Raji (cell line): ENCODE results near the gene KRT86.

Source experiments
- POLR2A ChIP-seq: IDR thresholded peaks from 2 replicates; pipeline ENCODE4 v1.6.1; 2011; ENCODE audit warnings: low read depth, low read length, control low read depth; ENCODE audit not compliant: insufficient read depth

The KRT86 gene

GRCh38 chr12:52270541-52271070 is 3.8 kb upstream of the KRT86 start:
- TF ChIP-seq POLR2A, result no peak

DNA sequence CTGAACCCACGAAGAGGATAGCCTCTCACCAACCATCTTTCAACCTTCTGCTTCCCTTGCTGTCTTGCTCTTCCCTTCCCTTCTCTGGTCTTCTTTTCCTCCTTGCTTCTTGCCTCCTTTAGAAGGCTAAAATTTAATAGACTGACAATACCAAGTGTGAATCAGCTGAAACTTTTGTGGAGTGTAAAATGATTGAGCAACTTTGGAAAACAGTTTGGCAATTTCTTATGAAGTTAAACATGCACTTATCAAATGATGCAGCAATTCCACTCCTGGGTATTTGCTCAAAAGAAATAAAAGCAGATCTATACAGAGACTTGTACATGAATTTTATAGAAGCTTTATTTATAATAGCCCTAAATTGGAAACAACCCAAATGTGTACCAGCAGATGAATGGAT is 3.3 kb upstream of the KRT86 start:
- TF ChIP-seq POLR2A, result no peak

GRCh38 chr12:52275686-52276085 is 1.2 kb downstream of the KRT86 start:
- TF ChIP-seq POLR2A, result no peak

- TF ChIP-seq POLR2A, result no peak
Observed at GRCh38 chr12:52277486-52278245, 3.2 kb downstream of the KRT86 start.

GRCh38 chr12:52278575-52279421 is 4.4 kb downstream of the KRT86 start:
- no peak for TF ChIP-seq POLR2A

- TF ChIP-seq POLR2A, result no peak
Observed at GRCh38 chr12:52279422-52280318, 5.2 kb downstream of the KRT86 start.

DNA sequence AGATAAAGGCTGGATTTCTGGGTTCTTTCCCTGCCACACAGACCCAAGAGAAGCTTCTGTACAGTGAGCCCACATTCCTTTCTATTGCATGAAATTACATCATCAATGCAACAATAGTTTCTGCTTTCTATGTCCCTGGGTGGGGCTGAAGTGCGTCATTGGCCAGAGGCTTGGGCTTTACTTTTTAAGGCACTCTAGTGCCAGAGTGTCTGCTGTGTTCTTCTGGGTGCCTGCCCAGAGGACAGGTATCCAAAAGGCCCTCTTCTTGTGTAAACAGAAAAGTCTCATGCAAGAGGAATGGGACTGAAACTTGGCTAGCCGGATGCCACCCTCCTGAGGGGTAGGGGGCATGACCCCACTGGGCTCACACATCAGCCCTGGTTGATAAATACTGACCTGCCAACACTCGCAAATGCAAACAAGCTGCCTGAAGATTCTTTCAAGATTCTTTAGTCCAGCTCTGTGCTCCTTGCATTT is 5.9 kb downstream of the KRT86 start:
- TF ChIP-seq POLR2A, result no peak

GRCh38 chr12:52280796-52281560 is 6.5 kb downstream of the KRT86 start:
- TF ChIP-seq POLR2A, result no peak

DNA sequence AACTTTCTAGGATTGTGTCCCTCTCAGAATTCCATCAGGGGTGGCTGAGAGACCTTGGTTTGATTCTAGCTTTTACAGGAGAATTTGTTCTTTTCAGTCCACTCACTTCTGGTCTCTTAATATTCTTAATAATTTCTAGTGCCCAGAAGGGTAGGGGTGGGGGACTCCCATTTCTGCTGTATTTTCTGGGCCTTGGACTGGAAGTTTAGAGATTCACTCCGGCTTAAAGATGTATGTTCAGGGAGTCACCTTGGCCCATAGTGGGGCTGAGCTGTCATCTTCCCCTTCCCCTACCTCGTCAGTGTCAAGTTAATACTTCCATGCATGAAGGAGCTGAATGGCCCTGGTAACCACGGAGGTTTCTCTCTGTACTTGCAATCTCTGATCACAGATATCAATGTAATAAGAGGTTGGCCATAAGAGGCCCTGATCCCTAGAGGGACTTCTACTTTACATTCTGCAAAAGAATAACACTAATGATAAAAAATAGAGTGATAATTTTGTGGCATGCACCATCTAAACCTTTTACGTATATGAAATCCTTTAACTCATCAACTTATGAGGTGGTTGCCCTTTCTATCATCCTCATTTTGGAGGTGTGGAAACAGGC is 10.2 kb downstream of the KRT86 start:
- TF ChIP-seq POLR2A, result no peak

DNA sequence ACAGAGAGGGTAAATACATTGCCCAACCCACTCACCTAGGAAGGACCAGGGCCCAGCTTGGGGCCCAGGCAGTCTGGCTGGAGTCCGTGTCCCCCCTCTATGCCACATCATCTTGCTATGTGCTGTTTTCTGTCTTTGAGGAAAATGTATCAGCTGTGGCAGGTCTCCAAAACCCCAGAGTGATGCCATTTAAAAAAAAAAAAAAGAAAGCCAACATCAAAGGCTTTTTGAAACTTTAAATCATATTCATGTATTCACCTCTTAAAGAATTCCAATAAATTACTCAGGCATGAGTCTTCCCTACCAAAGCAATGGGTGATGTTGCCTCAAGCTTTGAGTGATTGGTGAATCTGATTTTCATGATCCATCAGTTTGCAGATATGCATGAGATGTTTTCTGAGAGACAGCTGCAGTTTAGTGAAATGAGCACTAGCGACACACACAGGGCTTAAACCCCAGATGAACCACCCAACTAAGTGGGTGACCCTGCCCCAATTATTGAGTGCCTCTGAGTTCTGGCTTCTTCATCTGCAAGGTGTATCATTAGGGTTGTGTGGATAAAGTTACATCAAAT is 10.8 kb downstream of the KRT86 start:
- no peak for TF ChIP-seq POLR2A

GRCh38 chr12:52285851-52286530 is 11.5 kb downstream of the KRT86 start:
- TF ChIP-seq POLR2A, result no peak

DNA sequence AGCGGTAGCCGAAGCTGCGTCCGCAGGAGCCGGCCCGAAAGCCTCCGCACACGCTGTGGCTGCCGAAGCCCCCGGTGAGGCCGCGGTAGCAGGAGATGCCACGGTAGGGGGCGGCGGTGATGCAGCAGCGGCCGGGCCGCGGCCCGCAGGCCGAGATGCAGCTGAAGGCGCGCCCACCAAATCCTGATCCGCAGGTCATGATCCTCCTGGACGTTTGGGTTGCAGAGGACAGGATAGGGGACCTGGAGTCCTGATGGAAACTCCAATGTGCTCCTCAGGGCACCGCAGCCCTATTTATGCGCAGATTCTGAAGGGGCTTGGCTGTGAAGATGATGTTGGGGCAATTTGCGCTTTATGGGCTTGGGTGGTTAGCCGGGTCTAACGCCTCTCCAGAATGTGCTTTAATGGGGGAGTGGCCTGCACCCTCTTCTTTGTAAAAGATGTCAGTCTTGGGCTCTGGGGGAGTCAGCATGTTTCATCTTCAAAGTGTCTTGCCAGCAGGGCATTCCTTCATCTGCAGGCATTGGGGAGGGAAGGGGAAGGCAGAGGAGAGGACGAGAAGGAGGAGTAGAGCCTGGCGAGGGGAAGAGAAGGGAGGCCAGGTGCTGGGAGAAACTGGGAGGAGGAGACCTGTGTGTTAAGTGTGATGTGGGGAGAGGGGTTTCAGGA is 17.0 kb downstream of the KRT86 start, which contains the start of gene KRT81:
Gene KRT81, minus strand, starts transcription at position 268 of the 669 bp plus-strand sequence. Its CDS starts 69 bp downstream, at position 199.
- no peak for TF ChIP-seq POLR2A
